ENCODE results near the gene MPPED1.

- TF ChIP-seq CAMTA2 (CRISPR knock-in tag; IDR thresholded peaks at IDR 0.05; ENCODE audit: borderline replicate concordance): no peak
- no peak for TF ChIP-seq ERF (CRISPR knock-in tag; IDR thresholded peaks at IDR 0.05)
- no peak for TF ChIP-seq ZSCAN30 (CRISPR knock-in tag; IDR thresholded peaks at IDR 0.05)
- no peak for TF ChIP-seq SP1 (IDR thresholded peaks at IDR 0.05)
- TF ChIP-seq SP1 (CRISPR knock-in tag; IDR thresholded peaks at IDR 0.05): no peak
- no peak for TF ChIP-seq NCOA1 (CRISPR knock-in tag; IDR thresholded peaks at IDR 0.05)
- no peak for TF ChIP-seq XRCC5 (optimal IDR thresholded peaks at IDR 0.05; ENCODE audit: low read length)
- no peak for TF ChIP-seq CTCF (CRISPR knock-in tag; IDR thresholded peaks at IDR 0.05)
- no peak for TF ChIP-seq SRSF9 (IDR thresholded peaks at IDR 0.05; ENCODE audit: borderline replicate concordance, insufficient read depth, low read depth, low read length, poor library complexity, severe bottlenecking)
These were observed 45.2 kb downstream of the MPPED1 start for GRCh38 chr22:43457002-43457401.
